Upper lobe of left lung (tissue), 4 donors: ENCODE results near the gene ACVRL1.

Experiments used
- POLR2A ChIP-seq, 4 donors: fragments of 450-650 bp; IDR thresholded peaks; one replicate each; pipeline ENCODE4 v1.5.1; 2016 to 2017; ENCODE audit warnings: antibody characterized with exemption in 4 of 4, mild to moderate bottlenecking in 2 of 4
- TF ChIP-seq, protein P1 (sequence below), 6 experiments: fragments of 450-650 bp in 4 of 6; fragments of 200-600 bp in 2 of 6; sonication (generic) in 2 of 6; IDR thresholded peaks; one replicate each; pipeline ENCODE4 v1.5.1; 2016 to 2019; ENCODE audit warnings: antibody characterized with exemption in 6 of 6

DNA sequence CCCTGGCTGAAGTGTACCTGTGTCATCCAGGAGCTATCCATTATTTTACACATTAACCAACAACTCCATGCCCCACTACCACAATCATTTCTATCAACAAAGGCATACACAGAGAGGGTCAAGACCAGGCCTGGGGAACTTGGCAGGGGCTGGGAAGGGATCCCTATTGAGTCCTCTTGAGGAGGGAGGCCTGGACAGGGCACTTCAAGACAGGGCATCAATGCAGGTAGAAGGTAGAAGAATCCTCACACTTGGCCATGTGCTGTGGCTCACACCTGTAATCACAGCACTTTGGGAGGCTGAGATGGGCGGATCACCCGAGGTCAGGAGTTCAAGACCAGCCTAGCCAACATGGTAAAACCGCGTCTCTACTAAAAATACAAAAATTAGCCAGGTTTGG lies 32.8 kb upstream of the ACVRL1 start:
- no peak for TF ChIP-seq POLR2A (IDR thresholded peaks at IDR 0.05)
- TF ChIP-seq, protein P1, sequence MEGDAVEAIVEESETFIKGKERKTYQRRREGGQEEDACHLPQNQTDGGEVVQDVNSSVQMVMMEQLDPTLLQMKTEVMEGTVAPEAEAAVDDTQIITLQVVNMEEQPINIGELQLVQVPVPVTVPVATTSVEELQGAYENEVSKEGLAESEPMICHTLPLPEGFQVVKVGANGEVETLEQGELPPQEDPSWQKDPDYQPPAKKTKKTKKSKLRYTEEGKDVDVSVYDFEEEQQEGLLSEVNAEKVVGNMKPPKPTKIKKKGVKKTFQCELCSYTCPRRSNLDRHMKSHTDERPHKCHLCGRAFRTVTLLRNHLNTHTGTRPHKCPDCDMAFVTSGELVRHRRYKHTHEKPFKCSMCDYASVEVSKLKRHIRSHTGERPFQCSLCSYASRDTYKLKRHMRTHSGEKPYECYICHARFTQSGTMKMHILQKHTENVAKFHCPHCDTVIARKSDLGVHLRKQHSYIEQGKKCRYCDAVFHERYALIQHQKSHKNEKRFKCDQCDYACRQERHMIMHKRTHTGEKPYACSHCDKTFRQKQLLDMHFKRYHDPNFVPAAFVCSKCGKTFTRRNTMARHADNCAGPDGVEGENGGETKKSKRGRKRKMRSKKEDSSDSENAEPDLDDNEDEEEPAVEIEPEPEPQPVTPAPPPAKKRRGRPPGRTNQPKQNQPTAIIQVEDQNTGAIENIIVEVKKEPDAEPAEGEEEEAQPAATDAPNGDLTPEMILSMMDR (IDR thresholded peaks at IDR 0.05): no peak
